Measurements from ENCODE around the gene PRPH2. TPM values are rescaled to one million over a fixed set of nuclear protein-coding genes. Genes with fewer than 3 reads are reported as not detected.
"Not testable (repeated sequence)": the region's sequence is repeated elsewhere in the genome, so short reads cannot be mapped to it uniquely, and the experiment has no call there.

PRPH2 gene
- total RNA-seq, 2 experiments from 2014 or later: 0.06 TPM; not detected in 1

- ChIA-PET CTCF (interaction anchor here (0.6 kb wide), 2 partner anchors 415 to 515 kb away, joined by 3 read pairs; no protein-coding TSS in a partner anchor), POLR2A (no interaction called here)
These were observed 43.0 kb downstream of the PRPH2 start for GRCh38 chr6:42679358-42679757.

- POLR2A ChIA-PET: no interaction called here
- CTCF ChIA-PET: interaction anchor here (0.8 kb wide), 1 partner anchor 51 kb away, joined by 3 read pairs; no protein-coding TSS in a partner anchor
These were observed 47.6 kb downstream of the PRPH2 start for GRCh38 chr6:42674780-42675179.

GRCh38 chr6:42674368-42674767, 48.0 kb downstream of the PRPH2 start:
- CTCF ChIA-PET: interaction anchor here (0.8 kb wide), 1 partner anchor 52 kb away, joined by 3 read pairs; no protein-coding TSS in a partner anchor
- POLR2A ChIA-PET: not testable (repeated sequence)

GRCh38 chr6:42664718-42665117, 57.7 kb downstream of the PRPH2 start:
- ChIA-PET POLR2A (no interaction called here), CTCF (interaction anchor here (1.3 kb wide), 1 partner anchor 61 kb away, joined by 8 read pairs; no protein-coding TSS in a partner anchor)

GRCh38 chr6:42661540-42662153, 60.8 kb downstream of the PRPH2 start:
- CTCF ChIA-PET: interaction anchor here (0.7 to 2.0 kb wide), 14 partner anchors 36 to 482 kb away, joined by 3 to 9 read pairs (median 3); partner anchors contain the start of gene RPL7L1
- POLR2A ChIA-PET: interaction anchor here (0.9 kb wide), 1 partner anchor 65 kb away, joined by 3 read pairs; no protein-coding TSS in a partner anchor

- ChIA-PET POLR2A (no interaction called here), CTCF (no interaction called here)
These were observed 62.6 kb downstream of the PRPH2 start for GRCh38 chr6:42659806-42660205.

GRCh38 chr6:42653851-42654250, 68.5 kb downstream of the PRPH2 start:
- POLR2A ChIA-PET: no interaction called here

GRCh38 chr6:42652024-42652746, 70.2 kb downstream of the PRPH2 start:
- ChIA-PET POLR2A (no interaction called here), CTCF (no interaction called here)

More at GRCh38 chr6:42653851-42654250, 68.5 kb downstream of the PRPH2 start:
- CTCF ChIA-PET: no interaction called here

Other genes starting within 250 kb of the PRPH2 start
- 10 to 100 TPM; 22.5 to 24.0 TPM for gene UBR2, start 158.6 kb downstream of the PRPH2 start, total RNA-seq
- 10 to 100 TPM; 17.3 to 17.6 TPM for gene TBCC, start 23.5 kb upstream of the PRPH2 start, total RNA-seq
- 10 to 100 TPM; 12.1 to 12.6 TPM for gene BICRAL, start 59.5 kb upstream of the PRPH2 start, total RNA-seq
- gene RPL7L1, start 157.0 kb upstream of the PRPH2 start, total RNA-seq: 100 to 1,000 TPM; 205 to 206 TPM
- not detected for gene PTCRA, start 193.5 kb upstream of the PRPH2 start, total RNA-seq
- gene CNPY3, start 206.9 kb upstream of the PRPH2 start, total RNA-seq: 10 to 100 TPM; 48.8 to 50.2 TPM
- under 1 TPM; 0.23 to 0.59 TPM for gene GNMT, start 238.2 kb upstream of the PRPH2 start, total RNA-seq